ENCODE data around the gene IFRD2. TPM values are rescaled to one million over a fixed set of nuclear protein-coding genes. Genes with fewer than 3 reads are reported as not detected.

IFRD2 gene
- total and polyA plus RNA-seq, 2 experiments from 2014 or later: 85.4 to 90.2 TPM

DNA sequence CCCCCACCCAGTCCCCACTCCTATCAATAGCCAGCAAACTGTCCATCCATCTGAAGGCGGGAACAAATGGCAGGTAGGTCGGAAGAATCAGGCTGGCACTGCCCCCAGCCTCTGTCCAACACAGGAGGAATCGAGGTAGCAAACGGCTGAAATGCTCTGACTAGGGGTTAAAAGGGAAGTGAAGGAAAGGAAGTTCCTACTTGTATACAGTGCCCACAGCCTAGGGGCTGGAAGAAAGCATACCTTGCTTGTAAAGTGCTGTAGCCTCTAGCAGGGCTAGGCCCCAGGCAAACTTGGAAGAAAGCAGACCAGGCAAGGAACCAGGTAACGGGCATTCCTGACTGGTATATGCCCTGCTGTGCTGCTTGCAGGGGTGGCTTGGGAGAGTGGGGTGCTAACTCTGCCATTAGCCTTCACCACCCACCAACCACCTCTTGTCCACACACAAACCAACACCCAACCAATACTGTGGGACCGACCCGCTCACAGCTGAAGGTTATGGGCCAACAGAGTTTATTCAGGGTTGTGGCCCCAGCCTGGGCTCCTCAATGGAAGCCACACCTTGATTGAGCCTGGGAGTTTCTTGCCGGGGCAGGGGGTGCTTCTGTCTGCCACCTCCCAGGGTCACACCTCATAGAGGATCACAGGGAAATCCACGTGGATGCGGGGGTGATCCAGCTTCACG, 33.4 kb upstream of the IFRD2 start:
- no peaks in the 10 kb centered on the region for H3K9me3 ChIP-seq (ENCODE audit: low read depth)
- H3K9ac ChIP-seq: no peak overlapping the region
- no peak overlapping the region for H3K4me2 ChIP-seq (ENCODE audit: unreplicated experiment)
- no peaks in the 10 kb centered on the region for H3K27me3 ChIP-seq (replicated peaks; ENCODE audit: insufficient read depth)
- no peaks in the 10 kb centered on the region for H4K20me1 ChIP-seq (ENCODE audit: insufficient read depth)
- 76 to 87% methylated on average over 11 of the region's 11 CpGs for WGBS, 2 experiments (ENCODE audit: low coverage in 1 of 2, low lambda C conversion rate in 2 of 2, missing lambda C conversion rate in 2 of 2)
- no peak overlapping the region for H2AFZ ChIP-seq
- in situ Hi-C loops (cut with MboI): no loop called here
- no peak for DNase-seq
- H3K9me2 ChIP-seq (ENCODE audit: insufficient read depth): no peaks in the 10 kb centered on the region
- no peak overlapping the region for H3K27ac ChIP-seq
- peaks cover 16% of the 10 kb centered on the region for H3K36me3 ChIP-seq (ENCODE audit: low read depth)
- H3K4me1 ChIP-seq (ENCODE audit: insufficient read depth): peaks cover 21% of the 10 kb centered on the region
- H3K4me3 ChIP-seq: no peak overlapping the region
- H3F3A ChIP-seq (ENCODE audit: insufficient read depth): peaks cover 24% of the 10 kb centered on the region
- no peak for TF ChIP-seq EZH2phosphoT487 (IDR thresholded peaks at IDR 0.05; ENCODE audit: insufficient read depth, low read depth)
- no peak for TF ChIP-seq EZH2 (IDR thresholded peaks at IDR 0.05; ENCODE audit: insufficient read depth, poor library complexity, severe bottlenecking)
- H3K79me2 ChIP-seq (ENCODE audit: insufficient read depth): peaks cover 22% of the 10 kb centered on the region

DNA sequence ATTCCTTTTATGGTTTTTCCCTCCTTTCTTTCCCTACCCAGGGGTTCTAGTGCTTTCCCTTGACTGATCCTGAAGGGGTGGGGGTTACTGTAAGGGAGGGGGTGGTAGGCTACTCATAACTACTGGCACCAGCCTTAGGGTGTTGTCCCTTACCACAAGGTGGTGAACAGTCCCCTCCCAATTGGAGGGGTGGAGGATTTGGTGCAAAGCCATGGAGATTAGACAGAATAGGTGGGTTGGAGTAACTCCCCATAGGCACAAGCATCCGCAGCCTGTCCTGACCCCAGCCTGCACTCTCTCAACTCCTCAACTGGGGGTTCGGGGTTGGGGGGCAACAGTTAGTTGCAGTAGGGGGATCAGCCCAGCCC, 32.9 kb upstream of the IFRD2 start:
- 58% methylated on average over 2 of the region's 2 CpGs; no CpG with 5 or more reads in 1 of the 2 experiments for WGBS, 2 experiments (ENCODE audit: low coverage in 1 of 2, low lambda C conversion rate in 2 of 2, missing lambda C conversion rate in 2 of 2)

DNA sequence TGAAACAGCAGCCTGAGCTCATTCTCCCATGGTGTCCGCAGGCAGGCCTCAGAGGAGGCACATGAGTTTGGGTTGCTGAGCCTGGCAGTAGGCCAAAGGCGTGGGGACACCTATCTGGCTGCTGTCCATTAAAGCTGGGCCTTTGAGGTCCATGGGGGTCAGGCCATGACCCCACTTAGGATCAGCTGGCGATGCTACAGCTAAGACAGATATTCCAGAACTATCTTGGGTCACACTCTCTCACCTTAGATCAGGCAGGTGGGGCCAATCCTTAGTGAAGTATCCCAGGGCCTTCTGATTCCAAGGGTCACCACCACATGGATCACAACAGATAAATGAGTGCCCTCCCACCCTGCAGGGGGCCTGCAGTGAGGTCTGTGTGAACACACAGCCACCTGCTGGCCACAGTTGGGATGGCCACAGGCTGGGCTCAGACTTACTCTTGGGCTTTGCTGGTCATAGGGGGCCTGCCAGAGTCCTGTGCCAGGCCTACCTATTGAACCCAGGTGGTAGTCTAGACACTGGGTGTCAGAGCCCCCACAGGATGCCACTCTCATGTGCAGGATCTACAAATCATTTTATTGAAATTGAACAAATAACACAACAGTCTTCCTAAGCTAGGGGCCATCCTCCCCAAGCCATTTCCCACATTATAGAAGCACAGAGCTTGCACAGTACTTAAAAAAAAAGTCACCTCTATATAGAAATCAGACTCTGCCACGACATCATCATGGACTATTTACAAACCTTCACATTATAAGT, 32.3 kb upstream of the IFRD2 start:
- no peak overlapping the region for H3K4me2 ChIP-seq (ENCODE audit: unreplicated experiment)
- peaks cover 13% of the 10 kb centered on the region for H3F3A ChIP-seq (ENCODE audit: insufficient read depth)
- H3K79me2 ChIP-seq (ENCODE audit: insufficient read depth): peaks cover 30% of the 10 kb centered on the region
- no peaks in the 10 kb centered on the region for H3K27me3 ChIP-seq (replicated peaks; ENCODE audit: insufficient read depth)
- peak; percentile 75 for DNase-seq
- no peak overlapping the region for H2AFZ ChIP-seq
- H3K9me2 ChIP-seq (ENCODE audit: insufficient read depth): no peaks in the 10 kb centered on the region
- H3K9ac ChIP-seq: no peak overlapping the region
- H3K27ac ChIP-seq: no peak overlapping the region
- H3K36me3 ChIP-seq (ENCODE audit: low read depth): peaks cover 5% of the 10 kb centered on the region
- no peaks in the 10 kb centered on the region for H4K20me1 ChIP-seq (ENCODE audit: insufficient read depth)
- no peak for TF ChIP-seq EZH2phosphoT487 (IDR thresholded peaks at IDR 0.05; ENCODE audit: insufficient read depth, low read depth)
- TF ChIP-seq EZH2 (IDR thresholded peaks at IDR 0.05; ENCODE audit: insufficient read depth, poor library complexity, severe bottlenecking): no peak
- H3K4me1 ChIP-seq (ENCODE audit: insufficient read depth): peaks cover 26% of the 10 kb centered on the region
- no peak overlapping the region for H3K4me3 ChIP-seq
- no peaks in the 10 kb centered on the region for H3K9me3 ChIP-seq (ENCODE audit: low read depth)
- in situ Hi-C loops (cut with MboI): no loop called here
- WGBS, 2 experiments (ENCODE audit: low coverage in 1 of 2, low lambda C conversion rate in 2 of 2, missing lambda C conversion rate in 2 of 2): 50% methylated on average over 4 of the region's 4 CpGs

More for the DNA sequence above, 32.9 kb upstream of the IFRD2 start:
- H2AFZ ChIP-seq: no peak overlapping the region
- H3K4me2 ChIP-seq (ENCODE audit: unreplicated experiment): no peak overlapping the region
- DNase-seq: no peak
- TF ChIP-seq EZH2 (IDR thresholded peaks at IDR 0.05; ENCODE audit: insufficient read depth, poor library complexity, severe bottlenecking): no peak
- no peak for TF ChIP-seq EZH2phosphoT487 (IDR thresholded peaks at IDR 0.05; ENCODE audit: insufficient read depth, low read depth)
- peaks cover 19% of the 10 kb centered on the region for H3F3A ChIP-seq (ENCODE audit: insufficient read depth)
- H3K9ac ChIP-seq: no peak overlapping the region
- no peaks in the 10 kb centered on the region for H3K27me3 ChIP-seq (replicated peaks; ENCODE audit: insufficient read depth)
- peaks cover 10% of the 10 kb centered on the region for H3K36me3 ChIP-seq (ENCODE audit: low read depth)
- no peaks in the 10 kb centered on the region for H4K20me1 ChIP-seq (ENCODE audit: insufficient read depth)
- no peak overlapping the region for H3K27ac ChIP-seq
- in situ Hi-C loops (cut with MboI): no loop called here
- no peaks in the 10 kb centered on the region for H3K9me3 ChIP-seq (ENCODE audit: low read depth)
- H3K79me2 ChIP-seq (ENCODE audit: insufficient read depth): peaks cover 25% of the 10 kb centered on the region
- no peak overlapping the region for H3K4me3 ChIP-seq
- H3K4me1 ChIP-seq (ENCODE audit: insufficient read depth): peaks cover 24% of the 10 kb centered on the region
- H3K9me2 ChIP-seq (ENCODE audit: insufficient read depth): no peaks in the 10 kb centered on the region

DNA sequence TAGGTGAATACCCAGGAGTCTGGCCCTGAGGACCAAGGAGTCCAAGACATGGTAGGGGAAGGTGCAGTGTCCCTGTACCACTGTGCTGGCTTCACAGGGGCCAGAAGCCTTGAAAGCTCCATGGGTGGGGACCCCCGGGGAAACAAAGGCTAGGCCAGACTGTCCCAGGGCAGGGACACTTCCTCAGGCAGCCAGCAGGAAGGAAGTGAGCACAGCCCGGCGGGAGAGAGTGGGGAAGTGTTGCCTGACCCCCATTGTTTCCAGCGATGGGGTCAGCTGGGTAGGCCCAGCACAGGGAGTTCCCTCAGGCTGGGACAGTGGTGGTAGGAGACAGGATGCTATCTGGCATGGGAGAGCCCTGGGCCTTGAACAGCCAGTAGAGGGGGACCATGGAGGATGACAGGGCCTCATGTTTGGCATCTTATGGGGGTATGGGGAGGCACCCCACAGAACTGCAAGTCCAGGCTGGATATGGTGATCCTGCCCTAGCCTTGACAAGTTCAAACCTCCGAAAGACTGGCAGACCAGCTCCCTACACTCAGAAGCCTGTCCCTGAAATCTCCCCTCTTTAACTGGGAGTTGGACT, 31.5 kb upstream of the IFRD2 start:
- Histone ChIP-seq H3K27ac (no peak overlapping the region), H3K36me3 (ENCODE audit: low read depth) (no peaks in the 10 kb centered on the region), H3K4me3 (no peak overlapping the region), H2AFZ (no peak overlapping the region), H3K79me2 (ENCODE audit: insufficient read depth) (peaks cover 39% of the 10 kb centered on the region), H3F3A (ENCODE audit: insufficient read depth) (peaks cover 5% of the 10 kb centered on the region), H3K4me2 (ENCODE audit: unreplicated experiment) (no peak overlapping the region), H3K4me1 (ENCODE audit: insufficient read depth) (peaks cover 21% of the 10 kb centered on the region), H3K9me2 (ENCODE audit: insufficient read depth) (no peaks in the 10 kb centered on the region), H3K27me3 (replicated peaks; ENCODE audit: insufficient read depth) (no peaks in the 10 kb centered on the region), H3K9me3 (ENCODE audit: low read depth) (no peaks in the 10 kb centered on the region), H4K20me1 (ENCODE audit: insufficient read depth) (no peaks in the 10 kb centered on the region), H3K9ac (no peak overlapping the region)
- TF ChIP-seq EZH2 (IDR thresholded peaks at IDR 0.05; ENCODE audit: insufficient read depth, poor library complexity, severe bottlenecking) (no peak), EZH2phosphoT487 (IDR thresholded peaks at IDR 0.05; ENCODE audit: insufficient read depth, low read depth) (no peak)
- DNase-seq: no peak
- in situ Hi-C loops (cut with MboI): no loop called here
- 63 to 65% methylated on average over 5 of the region's 5 CpGs for WGBS, 2 experiments (ENCODE audit: low coverage in 1 of 2, low lambda C conversion rate in 2 of 2, missing lambda C conversion rate in 2 of 2)
